Astrocyte of the spinal cord (primary cell): ENCODE results near the gene HUWE1.

Source experiments
- DNase-seq: peaks from one replicate; pipeline ENCODE4 v3.0.0; 2011; ENCODE audit warnings: low read depth, low spot score
- H3K4me3 ChIP-seq: 2 replicates; pipeline ENCODE4 v1.5.1; 2011; ENCODE audit warnings: low read depth, mild to moderate bottlenecking, low read length, moderate library complexity
- CTCF ChIP-seq: IDR thresholded peaks from 2 replicates; pipeline ENCODE4 v1.5.1; 2012; ENCODE audit warnings: low read depth, mild to moderate bottlenecking, low read length, inconsistent platforms
- in situ Hi-C: cut with HindIII; loops from 2 replicates; pipeline ENCODE4 v1.10.0; 2017; ENCODE audit warnings: low sequenced_read_pairs

The HUWE1 gene

GRCh38 chrX:53659039-53659438 is 27.5 kb downstream of the HUWE1 start:
- no peak for DNase-seq
- in situ Hi-C loops, result no loop called here
- no peak overlapping the region for H3K4me3 ChIP-seq
- no peak for TF ChIP-seq CTCF

- DNase-seq, result no peak
- in situ Hi-C loops, result no loop called here
- H3K4me3 ChIP-seq, result no peak overlapping the region
Measured at GRCh38 chrX:53656845-53657244, 29.7 kb downstream of the HUWE1 start.

GRCh38 chrX:53654376-53654775 is 32.1 kb downstream of the HUWE1 start:
- TF ChIP-seq CTCF, result no peak
- no peak for DNase-seq
- in situ Hi-C loops, result no loop called here
- H3K4me3 ChIP-seq, result no peak overlapping the region

More at GRCh38 chrX:53656845-53657244, 29.7 kb downstream of the HUWE1 start:
- no peak for TF ChIP-seq CTCF

GRCh38 chrX:53644751-53645150 is 41.8 kb downstream of the HUWE1 start:
- DNase-seq, result no peak
- in situ Hi-C loops, result no loop called here

GRCh38 chrX:53642337-53642736 is 44.2 kb downstream of the HUWE1 start:
- no peak for DNase-seq
- no peak for TF ChIP-seq CTCF
- in situ Hi-C loops, result no loop called here
- H3K4me3 ChIP-seq, result no peak overlapping the region

More at GRCh38 chrX:53644751-53645150, 41.8 kb downstream of the HUWE1 start:
- no peak for TF ChIP-seq CTCF
- H3K4me3 ChIP-seq, result no peak overlapping the region

- in situ Hi-C loops, result no loop called here
- H3K4me3 ChIP-seq, result no peak overlapping the region
- TF ChIP-seq CTCF, result no peak
- no peak for DNase-seq
Measured at GRCh38 chrX:53639257-53639656, 47.3 kb downstream of the HUWE1 start.

- in situ Hi-C loops, result no loop called here
- H3K4me3 ChIP-seq, result no peak overlapping the region
- no peak for DNase-seq
- no peak for TF ChIP-seq CTCF
Measured at GRCh38 chrX:53637479-53637878, 49.0 kb downstream of the HUWE1 start.
